ENCODE data around the gene CRYBA2. TPM values are rescaled to one million over a fixed set of nuclear protein-coding genes. Genes with fewer than 3 reads are reported as not detected.

Gene CRYBA2
- total and polyA plus RNA-seq, 2 experiments from 2014 or later = 0.90 TPM; not detected in 1

DNA sequence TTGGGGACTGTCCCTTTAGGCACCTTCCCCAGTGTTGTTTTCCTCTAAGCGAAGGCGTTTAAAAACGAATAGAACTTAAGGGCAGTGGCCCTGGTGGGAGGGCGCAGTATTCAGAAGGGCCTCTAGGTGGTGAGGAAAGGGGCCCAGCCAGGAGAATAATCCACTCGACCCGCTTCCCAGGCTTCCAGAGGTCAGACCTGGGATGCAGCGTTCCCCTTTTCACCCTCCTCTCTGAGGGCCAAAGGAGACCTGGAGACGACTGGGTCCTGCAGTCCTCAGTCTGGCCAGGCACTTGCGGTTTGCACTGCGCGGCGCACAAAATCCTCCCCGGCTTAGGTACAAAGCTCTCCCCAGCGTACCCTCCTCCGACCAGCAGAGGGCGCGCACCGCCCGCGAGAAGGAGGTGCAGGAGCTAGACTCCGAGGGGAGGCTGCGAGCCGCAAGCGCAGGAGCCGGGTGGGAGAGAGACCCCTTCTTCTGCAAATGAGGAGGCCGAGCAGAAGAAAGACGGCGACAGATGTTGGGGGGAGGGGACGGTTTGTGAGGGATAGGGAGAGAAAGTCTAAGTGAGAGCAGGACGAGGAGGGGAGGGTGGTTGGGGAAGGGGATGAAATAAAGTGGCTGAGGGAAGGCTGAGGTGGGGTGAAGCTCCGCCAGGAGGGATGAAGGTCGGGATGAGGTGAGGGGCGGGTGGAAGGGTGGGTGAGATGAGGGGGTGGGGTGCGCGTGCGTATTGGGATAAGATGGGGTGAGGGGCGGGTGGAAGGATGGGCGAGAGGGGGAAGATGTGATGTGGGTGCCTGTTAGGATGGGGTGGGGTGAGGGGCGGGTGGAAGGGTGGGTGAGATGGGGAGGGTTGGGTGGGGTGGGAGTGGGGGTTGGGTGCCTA lies 13.1 kb downstream of the CRYBA2 start:
- Histone ChIP-seq H3K27ac (no peak overlapping the region), H3K9me2 (replicated peaks; ENCODE audit: insufficient read depth) (no peaks in the 10 kb centered on the region), H2AFZ (no peak overlapping the region), H4K20me1 (ENCODE audit: insufficient read depth, poor library complexity, severe bottlenecking) (no peaks in the 10 kb centered on the region), H3K36me3 (replicated peaks; ENCODE audit: insufficient read depth, low read depth) (no peaks in the 10 kb centered on the region), H3K9me3 (ENCODE audit: low read depth) (no peaks in the 10 kb centered on the region), H3K4me2 (peak overlapping the region; percentile 70), H3K4me3 (no peak overlapping the region), H3K79me2 (no peaks in the 10 kb centered on the region), H3K27me3 (peaks cover 88% of the 10 kb centered on the region), H3K4me1 (ENCODE audit: insufficient read depth) (peaks cover 11% of the 10 kb centered on the region)
- DNase-seq (ENCODE audit: low spot score) = peak; percentile 88
- TF ChIP-seq, protein P1, sequence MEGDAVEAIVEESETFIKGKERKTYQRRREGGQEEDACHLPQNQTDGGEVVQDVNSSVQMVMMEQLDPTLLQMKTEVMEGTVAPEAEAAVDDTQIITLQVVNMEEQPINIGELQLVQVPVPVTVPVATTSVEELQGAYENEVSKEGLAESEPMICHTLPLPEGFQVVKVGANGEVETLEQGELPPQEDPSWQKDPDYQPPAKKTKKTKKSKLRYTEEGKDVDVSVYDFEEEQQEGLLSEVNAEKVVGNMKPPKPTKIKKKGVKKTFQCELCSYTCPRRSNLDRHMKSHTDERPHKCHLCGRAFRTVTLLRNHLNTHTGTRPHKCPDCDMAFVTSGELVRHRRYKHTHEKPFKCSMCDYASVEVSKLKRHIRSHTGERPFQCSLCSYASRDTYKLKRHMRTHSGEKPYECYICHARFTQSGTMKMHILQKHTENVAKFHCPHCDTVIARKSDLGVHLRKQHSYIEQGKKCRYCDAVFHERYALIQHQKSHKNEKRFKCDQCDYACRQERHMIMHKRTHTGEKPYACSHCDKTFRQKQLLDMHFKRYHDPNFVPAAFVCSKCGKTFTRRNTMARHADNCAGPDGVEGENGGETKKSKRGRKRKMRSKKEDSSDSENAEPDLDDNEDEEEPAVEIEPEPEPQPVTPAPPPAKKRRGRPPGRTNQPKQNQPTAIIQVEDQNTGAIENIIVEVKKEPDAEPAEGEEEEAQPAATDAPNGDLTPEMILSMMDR (IDR thresholded peaks at IDR 0.05; ENCODE audit: poor library complexity) = peak; percentile 99
- TF ChIP-seq EZH2phosphoT487 (IDR thresholded peaks at IDR 0.05; ENCODE audit: low read depth, severe bottlenecking, unreplicated experiment) = peak; percentile 80
- no peak for TF ChIP-seq EZH2 (IDR thresholded peaks at IDR 0.05; ENCODE audit: borderline replicate concordance)
- WGBS (ENCODE audit: low lambda C conversion rate, missing lambda C conversion rate) = 4% methylated on average over 31 of the region's 39 CpGs

DNA sequence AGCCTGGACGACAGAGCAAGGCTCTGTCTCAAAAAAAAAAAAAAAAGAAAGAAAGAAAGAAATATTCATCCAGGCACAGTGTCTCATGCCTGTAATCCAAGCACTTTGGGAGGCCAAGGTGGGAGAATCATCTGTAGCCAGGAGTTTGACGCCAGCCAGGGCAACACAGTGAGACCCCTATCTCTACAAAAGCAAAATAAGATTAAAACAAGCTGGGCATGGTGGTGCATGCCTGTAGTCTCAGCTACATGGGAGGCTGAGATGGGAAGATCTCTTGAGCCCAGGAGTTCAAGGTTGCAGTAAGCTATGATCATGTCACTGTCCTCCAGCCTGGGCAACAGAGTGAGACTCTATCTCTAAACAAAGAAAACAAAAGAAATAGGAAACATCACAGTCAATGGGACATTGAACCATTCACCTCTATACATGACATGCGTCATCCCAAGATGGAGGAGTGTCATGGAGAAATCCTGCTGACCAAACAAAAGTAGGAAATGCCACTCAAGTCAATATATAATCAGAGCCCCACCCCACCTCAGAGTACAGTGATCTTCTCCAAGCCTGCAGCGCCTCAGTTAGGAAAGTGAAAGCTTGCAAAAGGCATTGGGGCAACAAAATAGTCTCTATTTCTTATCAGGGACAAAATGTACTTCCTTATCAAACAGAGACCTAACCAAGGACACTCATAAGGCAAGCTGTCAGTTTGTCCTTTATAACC lies 18.0 kb downstream of the CRYBA2 start:
- no peak overlapping the region for H3K27ac ChIP-seq

DNA sequence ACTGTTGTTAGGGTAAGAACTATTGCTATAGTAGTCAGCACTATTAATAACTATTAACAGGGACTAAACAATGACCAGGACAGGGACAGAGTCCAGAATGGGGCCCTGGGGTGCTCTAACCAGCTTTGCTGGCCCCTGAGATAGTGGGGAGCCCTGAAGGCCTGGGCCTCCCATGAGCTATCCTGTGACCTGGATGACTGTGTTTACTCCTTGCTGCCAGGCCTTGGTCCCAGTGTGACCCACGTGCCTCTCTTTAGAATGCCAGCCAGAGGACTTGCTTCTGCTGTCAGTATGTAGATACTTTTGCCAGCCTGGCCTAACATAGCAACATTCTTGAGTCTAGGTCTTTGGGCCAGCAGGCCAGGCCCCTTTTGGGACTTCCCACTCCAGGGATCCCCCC lies 22.3 kb downstream of the CRYBA2 start:
- no peak for TF ChIP-seq EZH2phosphoT487 (IDR thresholded peaks at IDR 0.05; ENCODE audit: low read depth, severe bottlenecking, unreplicated experiment)
- TF ChIP-seq, protein P1 (IDR thresholded peaks at IDR 0.05; ENCODE audit: poor library complexity) = no peak
- TF ChIP-seq EZH2 (IDR thresholded peaks at IDR 0.05; ENCODE audit: borderline replicate concordance) = no peak
- Histone ChIP-seq H3K4me2 (no peak overlapping the region), H3K4me1 (ENCODE audit: insufficient read depth) (no peaks in the 10 kb centered on the region), H3K9me2 (replicated peaks; ENCODE audit: insufficient read depth) (no peaks in the 10 kb centered on the region), H3K79me2 (no peaks in the 10 kb centered on the region), H2AFZ (no peak overlapping the region), H3K9me3 (ENCODE audit: low read depth) (no peaks in the 10 kb centered on the region), H3K27me3 (peaks cover 70% of the 10 kb centered on the region), H4K20me1 (ENCODE audit: insufficient read depth, poor library complexity, severe bottlenecking) (no peaks in the 10 kb centered on the region), H3K4me3 (no peak overlapping the region), H3K27ac (no peak overlapping the region), H3K36me3 (replicated peaks; ENCODE audit: insufficient read depth, low read depth) (no peaks in the 10 kb centered on the region)
- WGBS (ENCODE audit: low lambda C conversion rate, missing lambda C conversion rate) = 29% methylated on average over 1 of the region's 1 CpG
- DNase-seq (ENCODE audit: low spot score) = no peak

More for the DNA sequence above, 18.0 kb downstream of the CRYBA2 start:
- peaks cover 79% of the 10 kb centered on the region for H3K27me3 ChIP-seq
- H3K4me2 ChIP-seq = no peak overlapping the region
- H3K4me1 ChIP-seq (ENCODE audit: insufficient read depth) = no peaks in the 10 kb centered on the region
- H4K20me1 ChIP-seq (ENCODE audit: insufficient read depth, poor library complexity, severe bottlenecking) = no peaks in the 10 kb centered on the region
- no peaks in the 10 kb centered on the region for H3K9me3 ChIP-seq (ENCODE audit: low read depth)
- 62% methylated on average over 4 of the region's 4 CpGs for WGBS (ENCODE audit: low lambda C conversion rate, missing lambda C conversion rate)
- H3K36me3 ChIP-seq (replicated peaks; ENCODE audit: insufficient read depth, low read depth) = no peaks in the 10 kb centered on the region
- H3K79me2 ChIP-seq = no peaks in the 10 kb centered on the region
- no peak overlapping the region for H2AFZ ChIP-seq
- TF ChIP-seq EZH2 (IDR thresholded peaks at IDR 0.05; ENCODE audit: borderline replicate concordance) = no peak
- no peak for TF ChIP-seq EZH2phosphoT487 (IDR thresholded peaks at IDR 0.05; ENCODE audit: low read depth, severe bottlenecking, unreplicated experiment)
- TF ChIP-seq, protein P1 (IDR thresholded peaks at IDR 0.05; ENCODE audit: poor library complexity) = no peak
- H3K4me3 ChIP-seq = no peak overlapping the region
- no peak for DNase-seq (ENCODE audit: low spot score)
- no peaks in the 10 kb centered on the region for H3K9me2 ChIP-seq (replicated peaks; ENCODE audit: insufficient read depth)

All from hepatocyte (in vitro differentiated cells).